Measurements from ENCODE around the gene SRD5A1.

SRD5A1 gene

DNA sequence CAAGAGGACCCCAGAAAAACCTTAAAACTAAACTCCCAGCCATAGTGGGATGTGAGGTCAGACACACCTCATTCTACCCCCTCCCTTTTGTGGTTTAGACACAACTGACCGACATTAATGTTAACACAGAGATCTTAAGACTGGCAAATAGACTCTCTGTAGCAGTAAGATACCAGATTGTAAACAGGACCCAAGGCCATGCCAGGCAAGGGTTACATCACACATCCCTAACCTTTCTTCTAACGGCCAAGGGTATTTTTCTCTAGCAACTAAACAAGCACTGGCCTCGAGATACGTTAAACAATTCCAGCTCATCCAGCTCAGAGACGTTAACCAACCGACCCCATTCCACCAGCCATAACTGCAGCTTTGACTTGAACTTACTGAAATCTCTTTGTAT lies 39.2 kb upstream of the SRD5A1 start:
- Histone ChIP-seq H3K9me3 (ENCODE audit: control insufficient read depth, low read length) (no peaks in the 10 kb centered on the region), H3K27me3 (ENCODE audit: control insufficient read depth, insufficient read depth, low read length) (no peaks in the 10 kb centered on the region), H3K4me1 (ENCODE audit: control insufficient read depth, insufficient read depth, low read length) (no peaks in the 10 kb centered on the region), H3K36me3 (ENCODE audit: control insufficient read depth, insufficient read depth, low read length) (no peaks in the 10 kb centered on the region), H3K4me3 (ENCODE audit: low read length) (no peak overlapping the region), H3K9ac (ENCODE audit: low read length) (no peak overlapping the region)

DNA sequence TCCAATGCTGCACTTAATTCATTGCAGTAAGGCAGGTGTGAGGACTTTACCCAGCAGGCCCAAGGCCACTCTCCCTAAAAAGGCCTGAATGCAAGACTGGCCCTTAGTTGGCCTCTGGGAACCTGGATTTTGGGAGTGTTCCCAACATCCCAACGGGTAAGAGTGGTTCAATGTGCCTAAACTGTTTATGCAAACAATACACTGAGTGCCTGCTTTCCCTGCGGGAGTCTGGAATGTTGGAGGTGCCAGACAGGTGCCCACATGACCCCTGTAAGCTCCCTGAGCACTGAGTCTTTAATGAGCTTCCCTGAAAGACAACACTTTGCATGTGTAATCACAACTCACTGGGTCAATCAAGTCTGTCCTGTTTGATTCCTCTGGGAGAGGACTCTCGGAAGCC lies 37.8 kb upstream of the SRD5A1 start:
- Histone ChIP-seq H3K27me3 (ENCODE audit: control insufficient read depth, insufficient read depth, low read length) (no peaks in the 10 kb centered on the region), H3K9ac (ENCODE audit: low read length) (no peak overlapping the region), H3K4me1 (ENCODE audit: control insufficient read depth, insufficient read depth, low read length) (no peaks in the 10 kb centered on the region), H3K9me3 (ENCODE audit: control insufficient read depth, low read length) (no peaks in the 10 kb centered on the region), H3K36me3 (ENCODE audit: control insufficient read depth, insufficient read depth, low read length) (peaks cover under 1% of the 10 kb centered on the region), H3K4me3 (ENCODE audit: low read length) (no peak overlapping the region)

DNA sequence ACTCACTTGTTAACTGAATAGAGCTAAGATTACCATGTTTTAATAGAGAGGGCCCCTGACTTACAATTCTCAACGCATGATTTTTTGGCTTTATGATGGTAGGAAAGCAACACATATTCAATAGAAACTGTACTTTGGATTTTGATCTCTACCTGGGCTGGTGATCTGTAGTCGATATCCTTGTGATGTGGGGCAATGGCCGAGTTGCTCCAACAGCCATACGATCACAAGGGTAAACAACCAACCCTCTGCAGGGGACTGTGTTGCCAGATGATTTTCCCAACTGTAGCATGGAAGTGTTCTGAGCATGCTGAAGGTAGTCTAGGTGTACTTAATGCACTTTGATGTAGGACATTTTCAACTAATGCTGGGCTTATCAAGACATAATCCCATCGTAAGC lies 36.9 kb upstream of the SRD5A1 start:
- Histone ChIP-seq H3K9me3 (ENCODE audit: control insufficient read depth, low read length) (no peaks in the 10 kb centered on the region), H3K36me3 (ENCODE audit: control insufficient read depth, insufficient read depth, low read length) (peaks cover 5% of the 10 kb centered on the region), H3K27me3 (ENCODE audit: control insufficient read depth, insufficient read depth, low read length) (no peaks in the 10 kb centered on the region), H3K4me3 (ENCODE audit: low read length) (no peak overlapping the region), H3K4me1 (ENCODE audit: control insufficient read depth, insufficient read depth, low read length) (no peaks in the 10 kb centered on the region), H3K9ac (ENCODE audit: low read length) (no peak overlapping the region)

DNA sequence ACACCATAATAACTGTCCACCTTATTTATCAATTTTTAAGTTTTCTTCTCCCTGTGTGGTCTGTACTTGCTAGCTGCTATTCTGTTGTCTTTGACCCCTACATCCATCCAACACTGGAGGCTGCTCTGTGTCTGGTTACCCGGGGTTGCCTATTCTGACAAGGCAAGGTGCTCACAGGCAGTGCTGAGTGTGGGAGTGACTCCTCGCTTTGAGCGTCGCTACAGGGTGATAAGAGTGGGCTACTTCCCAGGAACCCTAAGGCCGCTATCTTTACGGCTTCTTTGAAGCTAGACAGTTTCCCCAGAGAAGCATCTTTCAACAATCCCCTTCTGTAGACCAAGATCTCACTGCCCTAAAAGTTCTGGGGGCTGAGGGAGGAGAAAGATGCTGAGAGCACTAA lies 35.7 kb upstream of the SRD5A1 start:
- Histone ChIP-seq H3K9me3 (ENCODE audit: control insufficient read depth, low read length) (no peaks in the 10 kb centered on the region), H3K36me3 (ENCODE audit: control insufficient read depth, insufficient read depth, low read length) (peaks cover 9% of the 10 kb centered on the region), H3K9ac (ENCODE audit: low read length) (no peak overlapping the region), H3K4me1 (ENCODE audit: control insufficient read depth, insufficient read depth, low read length) (no peaks in the 10 kb centered on the region), H3K27me3 (ENCODE audit: control insufficient read depth, insufficient read depth, low read length) (no peaks in the 10 kb centered on the region), H3K4me3 (ENCODE audit: low read length) (no peak overlapping the region)

DNA sequence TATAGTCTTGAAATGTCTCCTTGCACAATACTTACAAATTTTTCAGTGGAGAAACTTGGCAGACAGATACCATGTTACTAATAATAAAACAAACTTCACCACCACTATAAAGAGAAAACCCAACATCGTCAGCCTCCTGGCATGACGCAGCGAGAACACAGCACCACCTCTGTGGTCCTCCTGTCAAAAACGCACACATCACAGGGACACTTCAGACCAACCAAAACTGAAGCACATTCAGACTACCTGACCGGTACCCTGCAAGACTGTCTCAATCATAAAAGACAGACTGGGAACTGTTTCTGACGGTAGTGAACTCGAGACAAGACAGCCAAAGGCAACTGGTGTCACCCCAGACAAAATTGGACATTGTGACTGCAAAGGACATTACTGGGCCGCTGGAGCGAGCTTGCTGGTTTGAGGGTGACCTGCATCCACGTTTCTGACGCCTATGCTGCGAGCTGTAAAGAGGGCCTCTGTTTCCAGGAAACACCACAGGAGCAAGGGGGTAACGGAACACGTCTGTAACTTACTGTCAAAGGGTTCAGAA lies 34.8 kb upstream of the SRD5A1 start:
- Histone ChIP-seq H3K36me3 (ENCODE audit: control insufficient read depth, insufficient read depth, low read length) (peaks cover 10% of the 10 kb centered on the region), H3K9me3 (ENCODE audit: control insufficient read depth, low read length) (no peaks in the 10 kb centered on the region), H3K27me3 (ENCODE audit: control insufficient read depth, insufficient read depth, low read length) (no peaks in the 10 kb centered on the region), H3K4me1 (ENCODE audit: control insufficient read depth, insufficient read depth, low read length) (no peaks in the 10 kb centered on the region), H3K4me3 (ENCODE audit: low read length) (no peak overlapping the region), H3K9ac (ENCODE audit: low read length) (no peak overlapping the region)

DNA sequence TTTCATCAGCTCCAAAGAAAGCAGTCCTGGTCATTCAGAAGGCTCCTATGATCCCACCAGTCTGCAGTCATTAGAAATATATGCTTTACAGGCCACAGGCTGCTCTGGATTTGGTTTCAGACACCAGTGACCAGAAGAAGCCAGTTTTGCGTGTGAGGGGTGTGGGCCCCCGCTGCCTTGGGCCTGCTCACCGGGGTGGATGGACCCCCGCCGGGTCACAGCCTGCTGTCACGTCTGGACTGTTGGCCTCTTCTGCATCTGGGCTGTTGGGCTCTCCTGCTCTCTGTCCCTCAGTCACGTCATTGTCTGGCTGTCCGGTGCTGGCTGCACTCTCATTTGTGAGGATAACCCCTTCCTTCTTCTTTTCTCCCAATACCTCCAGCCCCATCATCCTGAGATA lies 33.5 kb upstream of the SRD5A1 start:
- Histone ChIP-seq H3K9ac (ENCODE audit: low read length) (no peak overlapping the region), H3K36me3 (ENCODE audit: control insufficient read depth, insufficient read depth, low read length) (peaks cover 10% of the 10 kb centered on the region)

DNA sequence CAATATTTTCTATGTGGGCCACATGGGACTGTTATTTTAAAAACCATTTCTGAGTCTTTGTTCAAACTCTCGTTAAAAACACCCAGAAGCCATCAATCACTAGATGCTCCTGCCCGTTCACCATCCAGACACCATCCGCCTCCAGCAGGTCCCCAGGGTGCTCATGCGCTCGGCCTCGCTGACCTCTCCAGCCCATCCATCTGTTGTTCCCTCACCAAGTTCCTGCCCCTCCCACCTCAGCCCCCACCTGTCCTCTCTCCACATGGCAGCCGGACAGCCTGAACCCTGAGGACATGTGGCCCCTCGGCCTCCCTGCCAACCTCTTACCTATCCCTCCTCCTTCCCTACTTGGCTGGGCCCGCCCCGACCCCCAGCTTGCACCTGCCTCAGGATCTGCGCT lies 32.0 kb upstream of the SRD5A1 start:
- Histone ChIP-seq H3K36me3 (ENCODE audit: control insufficient read depth, insufficient read depth, low read length) (peaks cover 10% of the 10 kb centered on the region), H3K4me1 (ENCODE audit: control insufficient read depth, insufficient read depth, low read length) (no peaks in the 10 kb centered on the region), H3K9me3 (ENCODE audit: control insufficient read depth, low read length) (no peaks in the 10 kb centered on the region), H3K27me3 (ENCODE audit: control insufficient read depth, insufficient read depth, low read length) (no peaks in the 10 kb centered on the region), H3K4me3 (ENCODE audit: low read length) (no peak overlapping the region), H3K9ac (ENCODE audit: low read length) (no peak overlapping the region)

More for the DNA sequence above, 33.5 kb upstream of the SRD5A1 start:
- Histone ChIP-seq H3K4me3 (ENCODE audit: low read length) (no peak overlapping the region), H3K4me1 (ENCODE audit: control insufficient read depth, insufficient read depth, low read length) (no peaks in the 10 kb centered on the region), H3K9me3 (ENCODE audit: control insufficient read depth, low read length) (no peaks in the 10 kb centered on the region), H3K27me3 (ENCODE audit: control insufficient read depth, insufficient read depth, low read length) (no peaks in the 10 kb centered on the region)

DNA sequence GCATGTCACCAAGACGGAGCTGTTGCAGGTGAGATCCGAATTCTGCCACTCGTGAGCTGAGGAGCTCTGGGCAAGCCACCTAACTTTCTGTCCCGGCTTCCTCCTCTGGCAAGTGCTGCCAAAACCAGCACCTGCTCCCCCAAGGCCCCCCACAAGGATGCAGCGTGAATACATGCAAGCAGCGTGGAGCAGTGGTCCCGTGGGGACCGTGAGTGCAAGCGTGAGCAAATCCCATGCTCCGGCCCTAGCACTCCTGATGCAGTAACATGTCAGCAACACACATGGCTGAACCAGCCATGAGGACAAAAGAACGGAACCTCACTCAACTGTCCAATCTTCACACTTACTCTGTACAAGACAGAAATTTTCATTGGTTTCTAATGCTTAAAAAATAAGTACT lies 31.4 kb upstream of the SRD5A1 start:
- peaks cover 10% of the 10 kb centered on the region for H3K36me3 ChIP-seq (ENCODE audit: control insufficient read depth, insufficient read depth, low read length)
- no peak overlapping the region for H3K4me3 ChIP-seq (ENCODE audit: low read length)
- H3K9ac ChIP-seq (ENCODE audit: low read length), result no peak overlapping the region

DNA sequence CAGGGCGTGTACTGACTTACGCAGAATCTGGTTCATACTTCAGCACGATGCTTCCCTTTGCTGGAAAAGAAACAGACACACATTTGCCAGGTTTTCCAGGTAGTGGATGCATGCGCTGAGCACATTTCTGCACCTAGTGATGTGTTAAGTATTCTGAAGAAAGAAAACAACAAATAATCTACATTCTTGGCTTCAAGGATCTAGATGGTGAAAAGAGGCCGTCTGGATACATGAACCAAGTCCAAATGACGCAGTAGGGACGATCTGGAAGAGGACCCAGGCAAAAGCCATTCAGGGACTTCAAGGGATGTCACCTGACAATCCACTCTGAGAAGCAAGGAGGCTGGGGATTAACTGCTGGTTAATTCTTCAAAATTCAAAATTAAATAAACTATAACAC lies 30.8 kb upstream of the SRD5A1 start:
- no peaks in the 10 kb centered on the region for H3K27me3 ChIP-seq (ENCODE audit: control insufficient read depth, insufficient read depth, low read length)
- no peaks in the 10 kb centered on the region for H3K4me1 ChIP-seq (ENCODE audit: control insufficient read depth, insufficient read depth, low read length)
- H3K4me3 ChIP-seq (ENCODE audit: low read length), result no peak overlapping the region
- no peak overlapping the region for H3K9ac ChIP-seq (ENCODE audit: low read length)
- H3K9me3 ChIP-seq (ENCODE audit: control insufficient read depth, low read length), result no peaks in the 10 kb centered on the region
- peaks cover 10% of the 10 kb centered on the region for H3K36me3 ChIP-seq (ENCODE audit: control insufficient read depth, insufficient read depth, low read length)

More for the DNA sequence above, 31.4 kb upstream of the SRD5A1 start:
- no peaks in the 10 kb centered on the region for H3K4me1 ChIP-seq (ENCODE audit: control insufficient read depth, insufficient read depth, low read length)
- H3K9me3 ChIP-seq (ENCODE audit: control insufficient read depth, low read length), result no peaks in the 10 kb centered on the region
- H3K27me3 ChIP-seq (ENCODE audit: control insufficient read depth, insufficient read depth, low read length), result no peaks in the 10 kb centered on the region

DNA sequence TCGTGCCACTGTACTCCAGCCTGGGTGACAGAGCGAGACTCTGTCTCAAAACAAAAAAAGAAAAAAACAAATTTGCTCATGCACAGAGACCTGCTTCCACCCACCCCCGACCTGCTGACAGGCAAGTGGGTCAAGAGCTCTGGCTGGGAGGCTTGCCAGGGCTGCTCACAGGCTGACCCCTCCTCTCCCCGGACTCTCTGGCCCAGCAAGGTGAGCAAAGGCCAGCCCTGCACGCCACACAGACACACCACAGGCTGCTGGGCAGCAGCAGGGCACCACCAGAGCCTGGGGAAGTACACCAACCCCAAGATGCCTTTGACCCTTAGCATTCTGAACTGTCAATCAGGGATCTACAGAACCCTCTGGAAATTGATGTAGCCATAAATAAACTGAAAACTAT lies 29.6 kb upstream of the SRD5A1 start:
- Histone ChIP-seq H3K9me3 (ENCODE audit: control insufficient read depth, low read length) (no peaks in the 10 kb centered on the region), H3K27me3 (ENCODE audit: control insufficient read depth, insufficient read depth, low read length) (no peaks in the 10 kb centered on the region), H3K4me3 (ENCODE audit: low read length) (no peak overlapping the region), H3K4me1 (ENCODE audit: control insufficient read depth, insufficient read depth, low read length) (no peaks in the 10 kb centered on the region), H3K9ac (ENCODE audit: low read length) (no peak overlapping the region), H3K36me3 (ENCODE audit: control insufficient read depth, insufficient read depth, low read length) (peaks cover 10% of the 10 kb centered on the region)

DNA sequence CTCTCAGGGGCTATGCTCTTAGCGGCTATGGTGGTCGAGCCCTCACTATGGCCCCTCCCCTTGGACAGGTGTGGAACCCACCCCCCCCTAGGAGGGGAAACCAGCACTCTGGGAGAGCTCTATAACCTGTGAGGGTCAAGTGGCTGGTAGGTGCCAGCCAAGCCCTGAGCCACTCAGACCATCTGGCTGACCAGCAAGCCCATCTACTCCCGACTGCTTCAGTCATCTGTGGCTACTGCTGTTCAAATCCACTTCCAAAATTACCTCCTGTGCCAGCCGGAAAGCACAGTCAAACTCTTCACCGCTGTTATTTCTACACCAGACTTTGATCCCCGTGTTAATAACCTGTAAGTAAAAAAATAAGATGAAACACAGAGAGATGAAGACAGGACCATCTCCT lies 28.9 kb upstream of the SRD5A1 start:
- Histone ChIP-seq H3K9me3 (ENCODE audit: control insufficient read depth, low read length) (no peaks in the 10 kb centered on the region), H3K4me1 (ENCODE audit: control insufficient read depth, insufficient read depth, low read length) (no peaks in the 10 kb centered on the region), H3K36me3 (ENCODE audit: control insufficient read depth, insufficient read depth, low read length) (peaks cover 12% of the 10 kb centered on the region), H3K27me3 (ENCODE audit: control insufficient read depth, insufficient read depth, low read length) (no peaks in the 10 kb centered on the region), H3K9ac (ENCODE audit: low read length) (no peak overlapping the region), H3K4me3 (ENCODE audit: low read length) (no peak overlapping the region)

DNA sequence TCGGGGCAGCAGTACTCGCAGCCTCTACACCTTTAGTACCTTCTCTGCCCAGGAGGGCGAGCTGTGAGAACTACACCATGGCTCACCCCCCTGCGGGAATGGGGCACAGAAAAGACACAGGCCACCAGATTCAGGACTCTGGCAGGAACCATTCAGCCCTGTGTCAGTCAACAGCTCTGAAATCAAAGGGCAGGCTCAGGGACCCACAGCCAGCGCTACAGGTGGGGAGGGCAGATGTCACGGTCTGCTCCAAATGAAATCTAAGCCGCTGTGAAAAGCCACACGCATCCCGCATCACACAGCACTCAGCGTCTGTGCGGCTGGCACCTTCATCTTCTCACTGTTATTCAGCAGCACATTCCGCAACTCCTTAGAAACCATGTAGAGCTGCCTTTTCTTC lies 28.3 kb upstream of the SRD5A1 start:
- Histone ChIP-seq H3K4me3 (ENCODE audit: low read length) (no peak overlapping the region), H3K36me3 (ENCODE audit: control insufficient read depth, insufficient read depth, low read length) (peaks cover 16% of the 10 kb centered on the region)

DNA sequence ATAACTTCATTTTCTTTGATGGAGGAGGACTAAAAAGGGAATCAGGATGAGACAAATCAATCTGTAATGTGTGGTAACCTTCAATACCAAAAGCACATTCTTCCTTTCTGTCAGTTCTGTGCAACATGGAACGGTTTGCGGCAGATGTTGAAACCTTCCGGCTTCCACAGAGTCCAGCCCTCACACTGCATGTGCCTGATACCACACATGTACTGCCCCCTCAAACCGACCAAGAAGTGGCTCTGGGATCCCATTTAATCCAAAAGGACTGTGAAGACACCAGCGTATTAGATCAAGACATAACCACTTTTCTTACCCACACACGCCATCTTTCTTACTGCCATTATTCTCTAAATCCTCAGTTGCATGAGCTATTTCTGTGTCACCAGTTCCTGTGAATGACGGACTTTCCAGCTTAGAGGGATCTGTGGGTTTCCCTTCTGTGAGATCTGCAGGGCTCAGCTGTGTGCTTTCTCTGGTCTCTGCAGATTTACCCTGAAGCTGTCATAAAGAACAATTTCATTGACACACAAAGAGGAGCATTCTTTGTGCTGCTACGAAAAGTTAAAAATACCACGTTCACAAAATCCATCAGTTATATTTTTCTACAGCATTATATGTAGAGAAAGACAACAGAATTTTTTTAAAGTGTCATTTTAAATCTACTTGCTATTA lies 26.2 kb upstream of the SRD5A1 start:
- Histone ChIP-seq H3K9ac (ENCODE audit: low read length) (no peak overlapping the region), H3K4me1 (ENCODE audit: control insufficient read depth, insufficient read depth, low read length) (no peaks in the 10 kb centered on the region), H3K36me3 (ENCODE audit: control insufficient read depth, insufficient read depth, low read length) (peaks cover 11% of the 10 kb centered on the region), H3K4me3 (ENCODE audit: low read length) (no peak overlapping the region), H3K27me3 (ENCODE audit: control insufficient read depth, insufficient read depth, low read length) (no peaks in the 10 kb centered on the region), H3K9me3 (ENCODE audit: control insufficient read depth, low read length) (no peaks in the 10 kb centered on the region)

More for the DNA sequence above, 28.3 kb upstream of the SRD5A1 start:
- H3K27me3 ChIP-seq (ENCODE audit: control insufficient read depth, insufficient read depth, low read length), result no peaks in the 10 kb centered on the region
- no peaks in the 10 kb centered on the region for H3K4me1 ChIP-seq (ENCODE audit: control insufficient read depth, insufficient read depth, low read length)
- no peak overlapping the region for H3K9ac ChIP-seq (ENCODE audit: low read length)
- no peaks in the 10 kb centered on the region for H3K9me3 ChIP-seq (ENCODE audit: control insufficient read depth, low read length)

Measured in mucosa of stomach (tissue), 1 donor.